OCI-LY3 (cell line): ENCODE measurements around the gene SYNDIG1L.

Experiments used
- EZH2phosphoT487 ChIP-seq: fragments of 200-600 bp; shearing (Covaris generic); IDR thresholded peaks from 2 replicates; pipeline ENCODE4 v1.6.1; 2018; ENCODE audit warnings: antibody characterized with exemption, mixed run types, low read depth
- TF ChIP-seq, protein P1 (sequence below): fragments of 200-600, 300-600 bp; sonication (generic); IDR thresholded peaks from 2 replicates; pipeline ENCODE4 v1.5.1; 2014; ENCODE audit warnings: antibody characterized with exemption, low read length, low read depth

DNA sequence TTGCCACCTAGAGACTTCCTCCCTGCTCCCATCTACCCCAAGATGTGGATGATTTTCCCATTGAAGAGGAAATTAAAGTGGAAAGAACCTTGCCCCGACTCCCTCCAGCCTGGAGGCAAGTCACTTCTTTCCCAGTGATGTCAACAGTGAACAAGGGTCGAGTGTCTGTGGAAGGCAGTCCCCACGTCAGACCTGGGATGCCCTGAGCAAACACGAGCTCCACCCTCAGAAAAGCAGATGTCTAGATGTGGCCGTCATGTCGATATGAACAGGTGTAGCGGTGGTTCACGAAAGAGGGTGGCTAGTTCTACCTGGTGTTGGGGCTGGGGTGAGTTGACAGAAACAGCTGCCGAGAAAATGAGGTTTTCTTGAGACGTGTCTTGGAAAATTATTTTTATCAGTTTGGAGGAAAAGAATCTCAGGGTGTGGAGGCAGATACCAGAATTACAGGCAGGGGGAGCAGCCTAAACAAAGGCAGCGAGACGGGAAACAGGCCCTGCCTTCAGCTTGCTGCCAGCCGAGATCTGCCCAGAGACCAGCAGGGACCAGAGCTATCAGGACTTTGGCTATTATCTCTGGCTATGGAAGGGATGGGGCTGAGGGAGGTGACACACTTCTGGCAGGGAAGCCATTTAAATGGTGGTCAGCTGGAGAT, 25.9 kb downstream of the SYNDIG1L start:
- TF ChIP-seq, protein P1, sequence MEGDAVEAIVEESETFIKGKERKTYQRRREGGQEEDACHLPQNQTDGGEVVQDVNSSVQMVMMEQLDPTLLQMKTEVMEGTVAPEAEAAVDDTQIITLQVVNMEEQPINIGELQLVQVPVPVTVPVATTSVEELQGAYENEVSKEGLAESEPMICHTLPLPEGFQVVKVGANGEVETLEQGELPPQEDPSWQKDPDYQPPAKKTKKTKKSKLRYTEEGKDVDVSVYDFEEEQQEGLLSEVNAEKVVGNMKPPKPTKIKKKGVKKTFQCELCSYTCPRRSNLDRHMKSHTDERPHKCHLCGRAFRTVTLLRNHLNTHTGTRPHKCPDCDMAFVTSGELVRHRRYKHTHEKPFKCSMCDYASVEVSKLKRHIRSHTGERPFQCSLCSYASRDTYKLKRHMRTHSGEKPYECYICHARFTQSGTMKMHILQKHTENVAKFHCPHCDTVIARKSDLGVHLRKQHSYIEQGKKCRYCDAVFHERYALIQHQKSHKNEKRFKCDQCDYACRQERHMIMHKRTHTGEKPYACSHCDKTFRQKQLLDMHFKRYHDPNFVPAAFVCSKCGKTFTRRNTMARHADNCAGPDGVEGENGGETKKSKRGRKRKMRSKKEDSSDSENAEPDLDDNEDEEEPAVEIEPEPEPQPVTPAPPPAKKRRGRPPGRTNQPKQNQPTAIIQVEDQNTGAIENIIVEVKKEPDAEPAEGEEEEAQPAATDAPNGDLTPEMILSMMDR, result no peak
- no peak for TF ChIP-seq EZH2phosphoT487
